GM12865 (cell line): ENCODE measurements around the gene VARS1.
A peak's percentile ranks its signal among the peaks of the same experiment; 100 is the strongest.
"Not testable (repeated sequence)": the region's sequence is repeated elsewhere in the genome, so short reads cannot be mapped to it uniquely, and the experiment has no call there.

Experiments used
- DNase-seq: peaks from one replicate; pipeline ENCODE4 v3.0.0; 2010; ENCODE audit warnings: low read depth
- H3K4me3 ChIP-seq: 2 replicates; pipeline ENCODE4 v1.5.1; 2011; ENCODE audit warnings: mild to moderate bottlenecking, low read depth, low read length, control low read depth
- TF ChIP-seq, protein P1 (sequence below): IDR thresholded peaks from 2 replicates; pipeline ENCODE4 v1.5.1; 2011; ENCODE audit warnings: low read length, control low read depth, low read depth, inconsistent platforms; ENCODE audit not compliant: insufficient read depth; ENCODE audit errors: missing control alignments

Gene VARS1

GRCh38 chr6:31796993-31797385 lies 1.4 kb upstream of the VARS1 start:
- TF ChIP-seq, protein P1, sequence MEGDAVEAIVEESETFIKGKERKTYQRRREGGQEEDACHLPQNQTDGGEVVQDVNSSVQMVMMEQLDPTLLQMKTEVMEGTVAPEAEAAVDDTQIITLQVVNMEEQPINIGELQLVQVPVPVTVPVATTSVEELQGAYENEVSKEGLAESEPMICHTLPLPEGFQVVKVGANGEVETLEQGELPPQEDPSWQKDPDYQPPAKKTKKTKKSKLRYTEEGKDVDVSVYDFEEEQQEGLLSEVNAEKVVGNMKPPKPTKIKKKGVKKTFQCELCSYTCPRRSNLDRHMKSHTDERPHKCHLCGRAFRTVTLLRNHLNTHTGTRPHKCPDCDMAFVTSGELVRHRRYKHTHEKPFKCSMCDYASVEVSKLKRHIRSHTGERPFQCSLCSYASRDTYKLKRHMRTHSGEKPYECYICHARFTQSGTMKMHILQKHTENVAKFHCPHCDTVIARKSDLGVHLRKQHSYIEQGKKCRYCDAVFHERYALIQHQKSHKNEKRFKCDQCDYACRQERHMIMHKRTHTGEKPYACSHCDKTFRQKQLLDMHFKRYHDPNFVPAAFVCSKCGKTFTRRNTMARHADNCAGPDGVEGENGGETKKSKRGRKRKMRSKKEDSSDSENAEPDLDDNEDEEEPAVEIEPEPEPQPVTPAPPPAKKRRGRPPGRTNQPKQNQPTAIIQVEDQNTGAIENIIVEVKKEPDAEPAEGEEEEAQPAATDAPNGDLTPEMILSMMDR = no peak
- DNase-seq = no peak
- no peak overlapping the region for H3K4me3 ChIP-seq

GRCh38 chr6:31794866-31795615 lies 511 bp downstream of the VARS1 start:
- peak overlapping the region; percentile 95 for H3K4me3 ChIP-seq
- TF ChIP-seq, protein P1 = no peak
- no peak for DNase-seq

- TF ChIP-seq, protein P1 = no peak
- peak overlapping the region; percentile 95 for H3K4me3 ChIP-seq
- no peak for DNase-seq
Measured at GRCh38 chr6:31794294-31794865, 1.2 kb downstream of the VARS1 start.

DNA sequence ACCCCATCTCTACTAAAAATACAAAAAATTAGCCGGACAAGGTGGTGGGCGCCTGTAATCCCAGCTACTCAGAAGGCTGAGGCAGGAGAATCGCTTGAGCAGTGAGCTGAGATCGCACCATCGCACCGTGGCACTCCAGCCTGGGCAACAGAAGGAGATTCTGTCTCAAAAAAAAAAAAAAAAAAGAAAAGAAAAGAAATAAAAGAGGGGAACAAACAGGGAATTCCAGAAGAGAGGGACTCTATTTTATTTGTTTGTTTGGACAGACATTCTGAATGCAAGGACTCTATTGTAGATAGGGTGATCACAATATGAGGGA lies 1.7 kb downstream of the VARS1 start:
- H3K4me3 ChIP-seq = peak overlapping the region; percentile 95; the same call in 1 of the 2 replicates
- not testable (repeated sequence) for DNase-seq

DNA sequence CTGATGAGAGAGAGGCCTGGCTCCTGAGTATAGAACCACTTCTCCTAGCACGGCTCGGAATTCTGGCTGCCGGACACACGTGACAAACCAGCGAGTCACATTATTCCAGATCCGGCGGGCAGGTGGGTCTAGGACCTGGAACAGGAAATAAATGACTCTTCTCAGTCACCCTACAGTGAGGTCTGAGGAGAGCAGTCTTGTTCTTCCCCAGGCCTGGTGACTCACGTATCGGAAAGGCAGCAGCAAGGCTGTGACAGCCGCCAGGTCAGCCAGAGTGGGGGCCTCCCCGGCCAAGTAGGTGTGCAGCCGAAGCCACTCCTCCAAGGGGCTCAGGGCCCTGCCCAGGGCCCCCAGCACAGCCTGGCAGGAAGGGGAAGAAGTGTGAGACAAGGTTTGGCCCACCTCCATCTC lies 2.8 kb downstream of the VARS1 start:
- TF ChIP-seq, protein P1 = no peak
- no peak for DNase-seq
- no peak overlapping the region for H3K4me3 ChIP-seq

GRCh38 chr6:31792090-31792374 lies 3.5 kb downstream of the VARS1 start:
- H3K4me3 ChIP-seq = no peak overlapping the region
- TF ChIP-seq, protein P1 = no peak
- no peak for DNase-seq

GRCh38 chr6:31791324-31792089 lies 4.0 kb downstream of the VARS1 start:
- TF ChIP-seq, protein P1 = peak; percentile 66
- H3K4me3 ChIP-seq = no peak overlapping the region
- DNase-seq = peak; percentile 42
